CD14-positive monocyte (primary cell): Measurements from ENCODE around the gene METTL25B. TPM values are rescaled to one million over a fixed set of nuclear protein-coding genes. Genes with fewer than 3 reads are reported as not detected.
"Not testable (repeated sequence)": the region's sequence is repeated elsewhere in the genome, so short reads cannot be mapped to it uniquely, and the experiment has no call there.

Experiments used
- DNase-seq, 3 donors: peaks; one replicate each; pipeline ENCODE4 v3.0.0-alpha.2; 2011 to 2022
- H2AFZ ChIP-seq: 2 replicates; pipeline ENCODE4 v1.6.0; 2012; ENCODE audit warnings: mild to moderate bottlenecking, low read depth, low read length, inconsistent platforms; ENCODE audit not compliant: insufficient read depth, poor library complexity, severe bottlenecking
- H3K27ac ChIP-seq, 2 donors: 1 replicate in 1 of 2; 2 replicates in 1 of 2; pipeline ENCODE4 v1.5.1; 2012 to 2013; ENCODE audit warnings: low read length in 2 of 2, control low read depth in 1 of 2, inconsistent platforms in 1 of 2, low read depth in 1 of 2, mild to moderate bottlenecking in 1 of 2
- H3K27me3 ChIP-seq, 2 donors: one replicate each; pipeline versions ENCODE4 v1.6.0 to v1.6.1; 2011 to 2013; ENCODE audit warnings: low read length in 2 of 2; ENCODE audit not compliant: control insufficient read depth in 2 of 2, insufficient read depth in 2 of 2
- H3K36me3 ChIP-seq, 2 donors: replicated peaks in 1 of 2; 1 replicate in 1 of 2; 2 replicates in 1 of 2; pipeline versions ENCODE4 v1.5.1 to v1.6.1; 2012 to 2013; ENCODE audit warnings: low read length in 2 of 2, control low read depth in 1 of 2, inconsistent platforms in 1 of 2, mild to moderate bottlenecking in 1 of 2; ENCODE audit not compliant: insufficient read depth in 2 of 2, control insufficient read depth in 1 of 2
- H3K4me1 ChIP-seq, 2 donors: 1 replicate in 1 of 2; 2 replicates in 1 of 2; pipeline versions ENCODE4 v1.5.1 to v1.6.1; 2012 to 2013; ENCODE audit warnings: low read length in 2 of 2, control low read depth in 1 of 2, inconsistent platforms in 1 of 2, mild to moderate bottlenecking in 1 of 2, moderate library complexity in 1 of 2; ENCODE audit not compliant: insufficient read depth in 2 of 2, control insufficient read depth in 1 of 2
- H3K4me2 ChIP-seq: replicated peaks from 2 replicates; pipeline ENCODE3; 2012; ENCODE audit warnings: low read length, moderate library complexity, mild to moderate bottlenecking; ENCODE audit not compliant: poor library complexity, severe bottlenecking; ENCODE audit errors: extremely low read depth
- H3K4me3 ChIP-seq, 3 experiments: fragments of 200-600 bp in 1 of 3; sonication (generic) in 1 of 3; replicated peaks in 1 of 3; 1 replicate in 2 of 3; 2 replicates in 1 of 3; pipeline ENCODE4 v1.5.1; 2011 to 2013; ENCODE audit warnings: low read length in 3 of 3, mild to moderate bottlenecking in 3 of 3, control low read depth in 2 of 3, low read depth in 2 of 3, inconsistent platforms in 1 of 3, moderate library complexity in 1 of 3
- H3K79me2 ChIP-seq: 2 replicates; pipeline ENCODE4 v1.6.0; 2012; ENCODE audit warnings: mild to moderate bottlenecking, control low read depth, inconsistent platforms, low read length, moderate library complexity; ENCODE audit not compliant: insufficient read depth
- H3K9ac ChIP-seq: 2 replicates; pipeline ENCODE4 v1.6.0; 2017; ENCODE audit warnings: low read length, mild to moderate bottlenecking; ENCODE audit not compliant: insufficient read depth, poor library complexity, severe bottlenecking
- H3K9me3 ChIP-seq, 2 donors: replicated peaks in 1 of 2; 1 replicate in 1 of 2; 2 replicates in 1 of 2; pipeline versions ENCODE4 v1.5.1 to v1.6.1; 2012 to 2013; ENCODE audit warnings: low read length in 2 of 2, control low read depth in 1 of 2; ENCODE audit not compliant: control insufficient read depth in 1 of 2, insufficient read depth in 1 of 2
- H4K20me1 ChIP-seq: 2 replicates; pipeline ENCODE4 v1.6.0; 2012; ENCODE audit warnings: mild to moderate bottlenecking, low read length, control low read depth, moderate library complexity; ENCODE audit not compliant: insufficient read depth
- H3K27ac Mint-ChIP-seq, 7 donors: one replicate each; pipeline ENCODE4 v1.8.0; 2020; ENCODE audit warnings: mild to moderate bottlenecking in 7 of 7, mixed read lengths in 7 of 7, moderate library complexity in 6 of 7, inconsistent platforms in 2 of 7
- H3K27me3 Mint-ChIP-seq, 3 donors: one replicate each; pipeline ENCODE4 v1.8.0; 2021 to 2022; ENCODE audit warnings: low read depth in 3 of 3, mild to moderate bottlenecking in 3 of 3, mixed read lengths in 3 of 3, moderate library complexity in 3 of 3, inconsistent platforms in 1 of 3
- H3K36me3 Mint-ChIP-seq, 2 donors: one replicate each; pipeline ENCODE4 v1.8.0; 2020; ENCODE audit warnings: mixed read lengths in 2 of 2, inconsistent platforms in 1 of 2, mild to moderate bottlenecking in 1 of 2
- H3K4me1 Mint-ChIP-seq: one replicate; pipeline ENCODE4 v1.8.0; 2020; ENCODE audit warnings: mild to moderate bottlenecking, mixed read lengths
- H3K4me3 Mint-ChIP-seq, 2 donors: one replicate each; pipeline ENCODE4 v1.8.0; 2020; ENCODE audit warnings: mild to moderate bottlenecking in 2 of 2, mixed read lengths in 2 of 2, moderate library complexity in 1 of 2
- H3K9me3 Mint-ChIP-seq, 7 donors: one replicate each; pipeline ENCODE4 v1.8.0; 2020 to 2022; ENCODE audit warnings: mixed read lengths in 7 of 7, mild to moderate bottlenecking in 6 of 7, moderate library complexity in 6 of 7, inconsistent platforms in 2 of 7
- WGBS: methylation state at CpG from one replicate; pipeline ENCODE4 v1.1.5; 2013; ENCODE audit warnings: missing lambda C conversion rate; ENCODE audit not compliant: insufficient coverage; 5-methylcytosine and 5-hydroxymethylcytosine counted together
- intact Hi-C, 2 donors: fragments of 100-400 bp; cut with micrococcal nuclease; formaldehyde crosslinking; loops; one replicate each; pipeline versions ENCODE4 v1.15.0 to v1.15.1; 2023
- polyA plus RNA-seq, 3 donors: library from polyadenylated mRNA; depleted of rRNA in 1 of 3; unstranded in 2 of 3; stranded (reverse) in 1 of 3; fragments of 300-500 nt in 2 of 3; fragments of >200 nt in 1 of 3; fragmentation: Illumina TruSeq in 2 of 3; gene quantifications; 1 replicate in 2 of 3; 2 replicates in 1 of 3; pipeline ENCODE4 v1.2.3, GENCODE V29; 2012 to 2021
- TF ChIP-seq, protein P1 (sequence below): fragments of 200-600 bp; IDR thresholded peaks from one replicate; pipeline ENCODE4 v1.8.0; 2022; ENCODE audit warnings: antibody characterized with exemption, mild to moderate bottlenecking

Gene METTL25B
- polyA plus RNA-seq, 3 donors = 4.6 to 49.3 (median 4.8) TPM

DNA sequence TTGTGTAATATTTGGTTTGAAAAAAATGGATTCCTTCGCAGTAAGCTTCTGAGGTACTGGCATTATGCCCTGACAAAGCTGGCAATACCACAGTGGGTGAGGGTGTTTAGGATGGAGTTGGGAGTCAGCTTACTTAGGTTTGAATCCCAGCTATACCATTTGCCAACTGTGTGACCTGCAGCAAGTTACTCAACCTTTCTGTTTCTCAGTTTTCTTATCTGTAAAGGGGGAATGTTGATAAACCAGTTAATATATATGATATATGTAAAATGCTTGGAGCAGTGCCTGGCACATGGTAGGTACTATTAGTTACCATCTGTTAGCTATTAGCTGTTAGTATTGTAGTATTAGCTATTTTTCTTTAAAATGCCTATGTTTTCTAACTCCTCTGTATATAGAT lies 28.1 kb downstream of the METTL25B start:
- peaks cover 0 to 2% (median 0%) of the 10 kb centered on the region in 3 donors for H3K27me3 Mint-ChIP-seq
- peaks cover 0 to 3% (median 0%) of the 10 kb centered on the region in 7 donors for H3K9me3 Mint-ChIP-seq

GRCh38 chr1:156757572-156758253 lies 29.4 kb downstream of the METTL25B start:
- 92% methylated on average over 4 of the region's 10 CpGs for WGBS
- intact Hi-C loops, H3K4me3 ChIP-seq, H4K20me1 ChIP-seq, H3K36me3 ChIP-seq, H3K27me3 Mint-ChIP-seq, H3K9me3 Mint-ChIP-seq, H3K9ac ChIP-seq, H3K4me2 ChIP-seq, H3K36me3 Mint-ChIP-seq, H3K4me3 Mint-ChIP-seq, DNase-seq, H2AFZ ChIP-seq, H3K27me3 ChIP-seq, H3K27ac ChIP-seq, H3K9me3 ChIP-seq: not testable (repeated sequence)
- Mint-ChIP-seq H3K4me1 (peaks cover 27% of the 10 kb centered on the region), H3K27ac (peak overlapping the region in 1 of 7 donors; percentile 43)
- peaks cover 26% of the 10 kb centered on the region for H3K79me2 ChIP-seq
- H3K4me1 ChIP-seq = peaks cover 10 to 18% of the 10 kb centered on the region in 2 donors

More for the DNA sequence above, 28.1 kb downstream of the METTL25B start:
- H3K9me3 ChIP-seq = no peaks in the 10 kb centered on the region
- no peaks in the 10 kb centered on the region for H4K20me1 ChIP-seq
- H3K27ac Mint-ChIP-seq = no peak overlapping the region
- TF ChIP-seq, protein P1, sequence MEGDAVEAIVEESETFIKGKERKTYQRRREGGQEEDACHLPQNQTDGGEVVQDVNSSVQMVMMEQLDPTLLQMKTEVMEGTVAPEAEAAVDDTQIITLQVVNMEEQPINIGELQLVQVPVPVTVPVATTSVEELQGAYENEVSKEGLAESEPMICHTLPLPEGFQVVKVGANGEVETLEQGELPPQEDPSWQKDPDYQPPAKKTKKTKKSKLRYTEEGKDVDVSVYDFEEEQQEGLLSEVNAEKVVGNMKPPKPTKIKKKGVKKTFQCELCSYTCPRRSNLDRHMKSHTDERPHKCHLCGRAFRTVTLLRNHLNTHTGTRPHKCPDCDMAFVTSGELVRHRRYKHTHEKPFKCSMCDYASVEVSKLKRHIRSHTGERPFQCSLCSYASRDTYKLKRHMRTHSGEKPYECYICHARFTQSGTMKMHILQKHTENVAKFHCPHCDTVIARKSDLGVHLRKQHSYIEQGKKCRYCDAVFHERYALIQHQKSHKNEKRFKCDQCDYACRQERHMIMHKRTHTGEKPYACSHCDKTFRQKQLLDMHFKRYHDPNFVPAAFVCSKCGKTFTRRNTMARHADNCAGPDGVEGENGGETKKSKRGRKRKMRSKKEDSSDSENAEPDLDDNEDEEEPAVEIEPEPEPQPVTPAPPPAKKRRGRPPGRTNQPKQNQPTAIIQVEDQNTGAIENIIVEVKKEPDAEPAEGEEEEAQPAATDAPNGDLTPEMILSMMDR = no peak
- DNase-seq = no peak
- H3K36me3 Mint-ChIP-seq = no peaks in the 10 kb centered on the region
- H3K4me1 ChIP-seq = peaks cover 16 to 25% of the 10 kb centered on the region in 2 donors
- H3K27ac ChIP-seq = no peak overlapping the region
- H3K36me3 ChIP-seq = no peaks in the 10 kb centered on the region
- H3K9ac ChIP-seq = no peak overlapping the region
- H3K79me2 ChIP-seq = peaks cover 39% of the 10 kb centered on the region
- no peak overlapping the region for H3K4me3 Mint-ChIP-seq
- H3K4me1 Mint-ChIP-seq = peaks cover 33% of the 10 kb centered on the region
- no peaks in the 10 kb centered on the region for H3K27me3 ChIP-seq
- H2AFZ ChIP-seq = no peak overlapping the region
- H3K4me3 ChIP-seq = no peak overlapping the region
- intact Hi-C loops = no loop called here
- 100% methylated on average over 1 of the region's 1 CpG for WGBS
- H3K4me2 ChIP-seq = no peak overlapping the region
